Measurements from ENCODE around the gene BCL11B.

BCL11B gene

GRCh38 chr14:99179946-99180345, 92.1 kb downstream of the BCL11B start:
- TF ChIP-seq CTCF (IDR thresholded peaks at IDR 0.05), result no peak

GRCh38 chr14:99179506-99179905, 92.5 kb downstream of the BCL11B start:
- no peak for TF ChIP-seq CTCF (IDR thresholded peaks at IDR 0.05)

GRCh38 chr14:99177886-99178835, 93.8 kb downstream of the BCL11B start:
- TF ChIP-seq CTCF (IDR thresholded peaks at IDR 0.05), result no peak

GRCh38 chr14:99177046-99177655, 94.8 kb downstream of the BCL11B start:
- TF ChIP-seq CTCF (IDR thresholded peaks at IDR 0.05), result no peak

GRCh38 chr14:99176156-99176945, 95.6 kb downstream of the BCL11B start:
- no peak for TF ChIP-seq CTCF (IDR thresholded peaks at IDR 0.05)

GRCh38 chr14:99175331-99176155, 96.5 kb downstream of the BCL11B start:
- no peak for TF ChIP-seq CTCF (IDR thresholded peaks at IDR 0.05)

All from LNCAP (cell line).